Lung (tissue), 16 donors: Measurements from ENCODE around the gene PRDM5. TPM values are rescaled to one million over a fixed set of nuclear protein-coding genes. Genes with fewer than 3 reads are reported as not detected.
A peak's percentile ranks its signal among the peaks of the same experiment; 100 is the strongest.

Source experiments
- ATAC-seq: fragments of 200-7000 bp; cut with Tn5 transposase; one replicate; pipeline ENCODE4 v1.9.1; 2020; ENCODE audit warnings: moderate number of reproducible peaks; ENCODE audit not compliant: insufficient read depth, low FRiP score
- DNase-seq, 3 donors: peaks; one replicate each; pipeline ENCODE4 v3.0.0-alpha.2; 2013 to 2017
- H3K27ac ChIP-seq, 2 donors: one replicate each; pipeline ENCODE4 v1.5.1; 2013; ENCODE audit warnings: mild to moderate bottlenecking in 2 of 2, moderate library complexity in 2 of 2, control low read depth in 1 of 2, inconsistent platforms in 1 of 2, low read depth in 1 of 2, low read length in 1 of 2
- H3K27me3 ChIP-seq, 3 donors: one replicate each; pipeline ENCODE4 v1.5.1; 2013; ENCODE audit warnings: low read length in 2 of 3; ENCODE audit not compliant: control insufficient read depth in 3 of 3, insufficient read depth in 3 of 3
- H3K36me3 ChIP-seq, 4 donors: one replicate each; pipeline ENCODE4 v1.5.1; 2013; ENCODE audit warnings: low read length in 4 of 4, mild to moderate bottlenecking in 1 of 4, moderate library complexity in 1 of 4; ENCODE audit not compliant: control insufficient read depth in 4 of 4, insufficient read depth in 4 of 4
- H3K4me1 ChIP-seq, 5 donors: one replicate each; pipeline ENCODE4 v1.5.1; 2013; ENCODE audit warnings: low read length in 5 of 5, mild to moderate bottlenecking in 2 of 5, moderate library complexity in 1 of 5; ENCODE audit not compliant: control insufficient read depth in 5 of 5, insufficient read depth in 5 of 5
- H3K4me3 ChIP-seq: one replicate; pipeline ENCODE4 v1.5.1; 2013; ENCODE audit warnings: mild to moderate bottlenecking, control low read depth, moderate library complexity
- H3K9ac ChIP-seq, 2 donors: one replicate each; pipeline ENCODE4 v1.5.1; 2013; ENCODE audit warnings: low read length in 2 of 2, control low read depth in 1 of 2; ENCODE audit not compliant: insufficient read depth in 1 of 2
- H3K9me3 ChIP-seq, 4 donors: one replicate each; pipeline ENCODE4 v1.5.1; 2013; ENCODE audit warnings: low read length in 3 of 4, mild to moderate bottlenecking in 1 of 4, moderate library complexity in 1 of 4; ENCODE audit not compliant: control insufficient read depth in 4 of 4, insufficient read depth in 3 of 4
- WGBS, 2 donors: extraction: QIAGEN DNeasy Blood & Tissue Kit; methylation state at CpG; one replicate each; pipeline ENCODE4 v1.1.7; 2013; 5-methylcytosine and 5-hydroxymethylcytosine counted together
- long read RNA-seq, 5 donors: transcript quantifications; one replicate each; lab custom pipeline, GENCODE V29; 2026
- polyA plus RNA-seq, 2 donors: library from polyadenylated mRNA; stranded (reverse); fragments of 200-250 nt; gene quantifications; one replicate each; pipeline ENCODE4 v1.2.1, GENCODE V29; 2013
- total RNA-seq, 2 donors: library from RNA; depleted of rRNA in 1 of 2; stranded (reverse); fragments of >200 nt in 1 of 2; gene quantifications; one replicate each; pipeline ENCODE4 v1.2.1, GENCODE V29; 2014 to 2021
- TF ChIP-seq, protein P1 (sequence below): IDR thresholded peaks from 2 replicates; pipeline ENCODE4 v1.5.1; 2012; ENCODE audit warnings: mild to moderate bottlenecking; ENCODE audit errors: control extremely low read depth, extremely low read depth
- donor health status: control.
- donor health status: control.
- donor health status: Bipolar disorder and iron deficiency.
- donor health status: healthy.
- donor health status: DM: yes; HTN: yes; CAD: no.

The PRDM5 gene
- total RNA-seq (10 to 100 TPM; 15.1 to 57.6 TPM), polyA plus RNA-seq (1 to 10 TPM; 3.0 to 3.3 TPM)
- long read RNA-seq, donor 1, partial matches to known transcripts, result 7 of 10 reads
- long read RNA-seq, donor 1, other reads (novel, unspliced or antisense), result 0 of 10 reads
- long read RNA-seq, donor 2, result 0 reads
- long read RNA-seq, donor 3, partial matches to known transcripts, result 0 of 3 reads
- long read RNA-seq, donor 3, other reads (novel, unspliced or antisense), result 0 of 3 reads
- long read RNA-seq, donor 4, partial matches to known transcripts, result 0 of 2 reads
- long read RNA-seq, donor 4, other reads (novel, unspliced or antisense), result 0 of 2 reads
- long read RNA-seq, donor 5, partial matches to known transcripts, result 0 of 3 reads
- long read RNA-seq, donor 5, other reads (novel, unspliced or antisense), result 0 of 3 reads

DNA sequence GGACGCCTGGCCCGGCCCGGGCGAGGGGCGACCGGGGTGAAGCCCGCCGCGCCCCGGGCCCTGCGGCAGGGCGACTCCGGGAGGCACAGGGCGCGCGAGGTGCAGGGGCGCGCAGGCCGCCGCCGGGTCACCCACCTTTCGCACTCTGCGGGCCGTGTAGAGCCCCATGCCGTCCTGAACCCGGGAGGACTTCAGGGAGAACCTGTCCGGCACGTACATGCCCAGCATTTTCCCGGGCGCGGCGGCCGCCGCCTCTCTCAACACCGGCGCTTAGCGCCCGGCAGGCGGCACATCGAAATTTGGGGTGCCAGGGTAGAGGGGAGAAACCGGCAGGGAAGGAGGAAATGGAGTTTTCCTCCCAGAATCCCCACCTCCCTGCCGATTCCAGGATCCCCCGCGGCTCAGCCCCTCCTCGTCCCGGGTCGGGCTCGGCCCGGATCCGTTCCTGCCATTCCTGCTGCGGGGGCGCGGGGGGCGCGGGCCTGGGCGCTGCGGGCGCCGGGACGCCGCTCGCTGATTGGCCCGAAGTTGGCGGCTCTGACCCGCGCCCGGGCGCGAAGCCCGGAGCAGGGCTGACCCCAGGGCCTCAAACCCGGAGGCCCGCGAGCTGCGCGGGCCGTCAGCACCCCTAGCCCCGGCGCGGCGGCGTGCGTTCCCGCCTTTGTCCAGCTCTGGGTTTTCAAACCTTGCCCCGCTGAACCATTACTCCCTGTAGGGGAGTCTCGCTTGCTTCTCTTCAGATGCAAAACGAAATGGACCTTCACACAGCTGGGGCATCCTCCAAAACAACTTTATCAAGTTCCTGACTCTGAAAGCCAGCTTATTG lies at the start of gene PRDM5:
TSS of gene PRDM5 (minus strand) at position 346 of the 826 bp plus-strand sequence. CDS start at position 228, 118 bp downstream.
- WGBS, 2 donors, result 1% methylated on average over 71 to 86 of the region's 86 CpGs
- H3K36me3 ChIP-seq, result no peaks in the 10 kb centered on the region
- peak within 1 kb of the TSS; percentile 93 for H3K4me3 ChIP-seq
- no peaks in the 10 kb centered on the region for H3K27me3 ChIP-seq
- H3K9ac ChIP-seq, result peak within 1 kb of the TSS; percentile 48 to 93
- H3K27ac ChIP-seq, result peak within 1 kb of the TSS; percentile 99
- ATAC-seq (peak; percentile 76), DNase-seq (peak; percentile 84 to 88 (median 87))
- peaks cover 0 to 44% (median 19%) of the 10 kb centered on the region in 5 donors for H3K4me1 ChIP-seq
- TF ChIP-seq, protein P1, sequence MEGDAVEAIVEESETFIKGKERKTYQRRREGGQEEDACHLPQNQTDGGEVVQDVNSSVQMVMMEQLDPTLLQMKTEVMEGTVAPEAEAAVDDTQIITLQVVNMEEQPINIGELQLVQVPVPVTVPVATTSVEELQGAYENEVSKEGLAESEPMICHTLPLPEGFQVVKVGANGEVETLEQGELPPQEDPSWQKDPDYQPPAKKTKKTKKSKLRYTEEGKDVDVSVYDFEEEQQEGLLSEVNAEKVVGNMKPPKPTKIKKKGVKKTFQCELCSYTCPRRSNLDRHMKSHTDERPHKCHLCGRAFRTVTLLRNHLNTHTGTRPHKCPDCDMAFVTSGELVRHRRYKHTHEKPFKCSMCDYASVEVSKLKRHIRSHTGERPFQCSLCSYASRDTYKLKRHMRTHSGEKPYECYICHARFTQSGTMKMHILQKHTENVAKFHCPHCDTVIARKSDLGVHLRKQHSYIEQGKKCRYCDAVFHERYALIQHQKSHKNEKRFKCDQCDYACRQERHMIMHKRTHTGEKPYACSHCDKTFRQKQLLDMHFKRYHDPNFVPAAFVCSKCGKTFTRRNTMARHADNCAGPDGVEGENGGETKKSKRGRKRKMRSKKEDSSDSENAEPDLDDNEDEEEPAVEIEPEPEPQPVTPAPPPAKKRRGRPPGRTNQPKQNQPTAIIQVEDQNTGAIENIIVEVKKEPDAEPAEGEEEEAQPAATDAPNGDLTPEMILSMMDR, result no peak
- H3K9me3 ChIP-seq, result no peaks in the 10 kb centered on the region

DNA sequence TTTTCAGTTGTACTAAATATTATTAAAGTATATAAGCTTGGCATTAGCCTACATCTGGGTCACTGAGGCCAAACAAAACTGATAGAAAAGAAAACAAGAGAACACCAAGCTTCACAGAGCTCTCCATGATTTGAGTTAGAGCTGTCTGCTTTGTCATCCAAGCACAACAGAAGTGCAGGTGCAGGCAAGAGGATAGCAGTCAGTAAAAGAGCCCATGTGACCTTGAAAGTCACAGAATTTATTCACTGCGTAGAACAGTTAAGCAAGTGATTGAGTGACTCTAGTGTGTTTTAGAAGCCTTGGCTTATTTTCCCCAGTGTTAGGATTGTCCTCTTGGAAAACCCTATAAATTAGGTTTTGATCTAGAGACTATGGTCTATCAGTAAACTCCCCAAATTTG lies 49.4 kb upstream of the PRDM5 start:
- ATAC-seq, result no peak
- DNase-seq, result no peak
- Histone ChIP-seq H3K4me1 (no peaks in the 10 kb centered on the region), H3K27me3 (no peaks in the 10 kb centered on the region), H3K9ac (no peak overlapping the region), H3K9me3 (no peaks in the 10 kb centered on the region), H3K36me3 (no peaks in the 10 kb centered on the region), H3K4me3 (no peak overlapping the region), H3K27ac (no peak overlapping the region)
- TF ChIP-seq, protein P1, result no peak
- 72 to 83% methylated on average over 1 of the region's 1 CpG for WGBS, 2 donors

GRCh38 chr4:120965938-120966337 lies 43.4 kb upstream of the PRDM5 start:
- peak in 1 of 3 donors; percentile 17 for DNase-seq
- no peaks in the 10 kb centered on the region for H3K36me3 ChIP-seq
- 77 to 84% methylated on average over 4 of the region's 4 CpGs for WGBS, 2 donors
- ATAC-seq, result no peak
- no peak overlapping the region for H3K27ac ChIP-seq
- H3K9ac ChIP-seq, result no peak overlapping the region
- no peaks in the 10 kb centered on the region for H3K4me1 ChIP-seq
- no peak overlapping the region for H3K4me3 ChIP-seq
- TF ChIP-seq, protein P1, result no peak
- no peaks in the 10 kb centered on the region for H3K27me3 ChIP-seq
- no peaks in the 10 kb centered on the region for H3K9me3 ChIP-seq
